ENCODE measurements around the gene MRPS15.

MRPS15 gene

GRCh38 chr1:36466370-36467026 lies 2.3 kb upstream of the MRPS15 start:
- TF ChIP-seq ZNF501 (tag by site-specific recombination; IDR thresholded peaks at IDR 0.05) (no peak), ZIC2 (tag by site-specific recombination; IDR thresholded peaks at IDR 0.05) (no peak), MYNN (tag by site-specific recombination; IDR thresholded peaks at IDR 0.05; ENCODE audit: borderline replicate concordance) (no peak), ZNF391 (tag by site-specific recombination; IDR thresholded peaks at IDR 0.05; ENCODE audit: borderline replicate concordance, low read depth) (no peak)
- no peaks in the 10 kb centered on the region for H3K9me3 ChIP-seq (ENCODE audit: control insufficient read depth, insufficient read depth, low read depth, low read length)
- CTCF ChIA-PET = interaction anchor here (0.6 to 0.7 kb wide), 2 partner anchors 10 to 108 kb away, joined by 3 read pairs; no protein-coding TSS in a partner anchor
- no peak overlapping the region for H3K4me3 ChIP-seq (ENCODE audit: low read depth, low read length)
- H3K36me3 ChIP-seq (ENCODE audit: control insufficient read depth in 2 of 2, insufficient read depth in 1 of 2, low read length in 2 of 2) = peaks cover 0 to 11% of the 10 kb centered on the region in 2 experiments; a peak in 1 of 3 replicates
- POLR2A ChIA-PET = no interaction called here
- no peaks in the 10 kb centered on the region for H3K4me1 ChIP-seq (ENCODE audit: control insufficient read depth, insufficient read depth, low read length)
- H3K27ac ChIP-seq (ENCODE audit: extremely low read depth, low read depth, low read length) = no peak overlapping the region

DNA sequence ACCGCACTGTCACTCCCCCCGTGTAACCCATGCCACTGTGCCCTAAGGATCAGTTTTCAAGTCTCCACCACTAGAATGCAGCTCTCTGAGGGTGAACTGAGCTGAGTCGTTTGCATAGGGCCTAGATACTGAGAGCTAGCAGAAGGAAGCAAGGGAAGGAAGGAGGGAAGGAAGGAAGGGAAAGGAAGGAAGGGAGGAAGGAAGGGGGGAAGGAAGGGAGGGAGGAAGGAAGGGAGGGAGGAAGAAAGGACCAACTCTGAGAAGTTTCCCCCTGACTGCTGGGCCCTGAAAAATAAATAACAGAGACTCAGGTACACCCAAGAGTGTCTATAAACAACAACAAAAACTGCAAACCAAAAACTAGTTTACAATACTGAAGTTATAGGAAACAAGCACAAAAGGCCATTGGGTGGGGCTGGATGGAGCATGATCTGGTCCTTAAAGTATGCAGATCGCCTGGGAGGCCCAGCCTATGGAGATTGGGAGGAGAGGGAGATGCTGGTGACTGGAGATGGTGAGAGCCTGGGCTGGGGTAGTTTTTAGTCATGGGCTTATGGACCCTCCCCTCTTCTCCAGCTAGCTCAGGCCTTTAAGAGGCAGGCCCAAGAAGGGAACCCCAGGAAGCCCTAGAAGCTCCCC lies 1.7 kb upstream of the MRPS15 start:
- POLR2A ChIA-PET = interaction anchor here (0.6 kb wide), 1 partner anchor 77 kb away, joined by 5 read pairs; no protein-coding TSS in a partner anchor

More for the DNA sequence above, 1.7 kb upstream of the MRPS15 start:
- CTCF ChIA-PET = interaction anchor here (0.6 to 0.7 kb wide), 3 partner anchors 10 to 211 kb away, joined by 3 read pairs; no protein-coding TSS in a partner anchor
- no peaks in the 10 kb centered on the region for H3K9me3 ChIP-seq (ENCODE audit: control insufficient read depth, insufficient read depth, low read depth, low read length)
- H3K36me3 ChIP-seq (ENCODE audit: control insufficient read depth in 2 of 2, insufficient read depth in 1 of 2, low read length in 2 of 2) = peaks cover 2 to 17% of the 10 kb centered on the region in 2 experiments; a peak in 2 of 3 replicates
- no peaks in the 10 kb centered on the region for H3K4me1 ChIP-seq (ENCODE audit: control insufficient read depth, insufficient read depth, low read length)
- no peak overlapping the region for H3K27ac ChIP-seq (ENCODE audit: extremely low read depth, low read depth, low read length)
- TF ChIP-seq HOXC10 (CRISPR knock-in tag; IDR thresholded peaks at IDR 0.05) = no peak
- TF ChIP-seq ZBTB8A (tag by site-specific recombination; IDR thresholded peaks at IDR 0.05) = no peak
- TF ChIP-seq ZNF140 (tag by site-specific recombination; IDR thresholded peaks at IDR 0.05) = no peak
- TF ChIP-seq, protein P1, sequence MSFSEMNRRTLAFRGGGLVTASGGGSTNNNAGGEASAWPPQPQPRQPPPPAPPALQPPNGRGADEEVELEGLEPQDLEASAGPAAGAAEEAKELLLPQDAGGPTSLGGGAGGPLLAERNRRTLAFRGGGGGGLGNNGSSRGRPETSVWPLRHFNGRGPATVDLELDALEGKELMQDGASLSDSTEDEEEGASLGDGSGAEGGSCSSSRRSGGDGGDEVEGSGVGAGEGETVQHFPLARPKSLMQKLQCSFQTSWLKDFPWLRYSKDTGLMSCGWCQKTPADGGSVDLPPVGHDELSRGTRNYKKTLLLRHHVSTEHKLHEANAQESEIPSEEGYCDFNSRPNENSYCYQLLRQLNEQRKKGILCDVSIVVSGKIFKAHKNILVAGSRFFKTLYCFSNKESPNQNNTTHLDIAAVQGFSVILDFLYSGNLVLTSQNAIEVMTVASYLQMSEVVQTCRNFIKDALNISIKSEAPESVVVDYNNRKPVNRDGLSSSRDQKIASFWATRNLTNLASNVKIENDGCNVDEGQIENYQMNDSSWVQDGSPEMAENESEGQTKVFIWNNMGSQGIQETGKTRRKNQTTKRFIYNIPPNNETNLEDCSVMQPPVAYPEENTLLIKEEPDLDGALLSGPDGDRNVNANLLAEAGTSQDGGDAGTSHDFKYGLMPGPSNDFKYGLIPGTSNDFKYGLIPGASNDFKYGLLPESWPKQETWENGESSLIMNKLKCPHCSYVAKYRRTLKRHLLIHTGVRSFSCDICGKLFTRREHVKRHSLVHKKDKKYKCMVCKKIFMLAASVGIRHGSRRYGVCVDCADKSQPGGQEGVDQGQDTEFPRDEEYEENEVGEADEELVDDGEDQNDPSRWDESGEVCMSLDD (tag by site-specific recombination; IDR thresholded peaks at IDR 0.05) = no peak
- TF ChIP-seq ZNF366 (tag by site-specific recombination; conservative IDR thresholded peaks at IDR 0.05) = peak; percentile 94
- TF ChIP-seq, protein P2, sequence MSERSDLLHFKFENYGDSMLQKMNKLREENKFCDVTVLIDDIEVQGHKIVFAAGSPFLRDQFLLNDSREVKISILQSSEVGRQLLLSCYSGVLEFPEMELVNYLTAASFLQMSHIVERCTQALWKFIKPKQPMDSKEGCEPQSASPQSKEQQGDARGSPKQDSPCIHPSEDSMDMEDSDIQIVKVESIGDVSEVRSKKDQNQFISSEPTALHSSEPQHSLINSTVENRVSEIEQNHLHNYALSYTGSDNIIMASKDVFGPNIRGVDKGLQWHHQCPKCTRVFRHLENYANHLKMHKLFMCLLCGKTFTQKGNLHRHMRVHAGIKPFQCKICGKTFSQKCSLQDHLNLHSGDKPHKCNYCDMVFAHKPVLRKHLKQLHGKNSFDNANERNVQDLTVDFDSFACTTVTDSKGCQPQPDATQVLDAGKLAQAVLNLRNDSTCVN (tag by site-specific recombination; optimal IDR thresholded peaks at IDR 0.05) = peak; percentile 9
- peak; percentile 18; the same call in 1 of the 2 replicates for TF ChIP-seq KLF1 (tag by site-specific recombination; IDR thresholded peaks at IDR 0.05)
- no peak for TF ChIP-seq KLF16 (tag by site-specific recombination; IDR thresholded peaks at IDR 0.05)
- no peak for TF ChIP-seq ZNF549 (tag by site-specific recombination; IDR thresholded peaks at IDR 0.05)
- TF ChIP-seq, protein P3, sequence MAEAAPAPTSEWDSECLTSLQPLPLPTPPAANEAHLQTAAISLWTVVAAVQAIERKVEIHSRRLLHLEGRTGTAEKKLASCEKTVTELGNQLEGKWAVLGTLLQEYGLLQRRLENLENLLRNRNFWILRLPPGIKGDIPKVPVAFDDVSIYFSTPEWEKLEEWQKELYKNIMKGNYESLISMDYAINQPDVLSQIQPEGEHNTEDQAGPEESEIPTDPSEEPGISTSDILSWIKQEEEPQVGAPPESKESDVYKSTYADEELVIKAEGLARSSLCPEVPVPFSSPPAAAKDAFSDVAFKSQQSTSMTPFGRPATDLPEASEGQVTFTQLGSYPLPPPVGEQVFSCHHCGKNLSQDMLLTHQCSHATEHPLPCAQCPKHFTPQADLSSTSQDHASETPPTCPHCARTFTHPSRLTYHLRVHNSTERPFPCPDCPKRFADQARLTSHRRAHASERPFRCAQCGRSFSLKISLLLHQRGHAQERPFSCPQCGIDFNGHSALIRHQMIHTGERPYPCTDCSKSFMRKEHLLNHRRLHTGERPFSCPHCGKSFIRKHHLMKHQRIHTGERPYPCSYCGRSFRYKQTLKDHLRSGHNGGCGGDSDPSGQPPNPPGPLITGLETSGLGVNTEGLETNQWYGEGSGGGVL (tag by site-specific recombination; IDR thresholded peaks at IDR 0.05) = peak; percentile 77
- no peak overlapping the region for H3K4me3 ChIP-seq (ENCODE audit: low read depth, low read length)
